HEK293 (cell line): ENCODE measurements around the gene OPCML.

ENCODE experiments used
- CTCF ChIA-PET: fragments of 350-600 bp; formaldehyde crosslinking; extraction: SDS; loops from one replicate; lab custom pipeline; 2021; ENCODE audit warnings: antibody characterized with exemption; lab: Yijun Ruan, JAX
- POLR2A ChIA-PET: fragments of 300-600 bp; formaldehyde crosslinking; extraction: SDS; loops from one replicate; lab custom pipeline; 2020; ENCODE audit warnings: antibody characterized with exemption, inconsistent platforms; lab: Yijun Ruan, JAX
- H3K27ac ChIP-seq: fragments of 200-500 bp; sonication (Bioruptor generic); 2 replicates; pipeline ENCODE4 v1.5.1; 2014; ENCODE audit warnings: low read depth, low read length, control low read depth, inconsistent platforms; ENCODE audit errors: extremely low read depth
- H3K36me3 ChIP-seq, 2 experiments: fragments of 200-500 bp in 1 of 2; sonication (Bioruptor generic) in 1 of 2; 1 replicate in 1 of 2; 2 replicates in 1 of 2; pipeline ENCODE4 v1.5.1; 2014 to 2017; ENCODE audit warnings: inconsistent platforms in 2 of 2, low read length in 2 of 2; ENCODE audit not compliant: control insufficient read depth in 2 of 2, insufficient read depth in 1 of 2
- H3K4me1 ChIP-seq: fragments of 200-500 bp; sonication (Bioruptor generic); 2 replicates; pipeline ENCODE4 v1.5.1; 2014; ENCODE audit warnings: mild to moderate bottlenecking, low read length, inconsistent platforms; ENCODE audit not compliant: control insufficient read depth, insufficient read depth
- H3K4me3 ChIP-seq: 2 replicates; pipeline ENCODE4 v1.5.1; 2011; ENCODE audit warnings: low read depth, mild to moderate bottlenecking, control low read depth, low read length, moderate library complexity
- H3K9me3 ChIP-seq: fragments of 200-500 bp; sonication (Bioruptor generic); 2 replicates; pipeline ENCODE4 v1.5.1; 2014; ENCODE audit warnings: low read depth, low read length, inconsistent platforms; ENCODE audit not compliant: control insufficient read depth, insufficient read depth
- GLIS1 ChIP-seq: fragments of 450-650 bp; formaldehyde crosslinking; IDR thresholded peaks from 2 replicates; pipeline ENCODE4 v1.5.1; 2016; ENCODE audit warnings: missing biosample characterization, missing genetic modification characterization
- OSR2 ChIP-seq: fragments of 450-650 bp; formaldehyde crosslinking; IDR thresholded peaks from 2 replicates; pipeline ENCODE4 v1.5.1; 2016; ENCODE audit warnings: missing biosample characterization, missing genetic modification characterization
- SP2 ChIP-seq: fragments of 450-650 bp; formaldehyde crosslinking; IDR thresholded peaks from 2 replicates; pipeline ENCODE4 v1.5.1; 2016; ENCODE audit warnings: missing biosample characterization, missing genetic modification characterization
- TSHZ1 ChIP-seq: fragments of 450-650 bp; formaldehyde crosslinking; IDR thresholded peaks from 2 replicates; pipeline ENCODE4 v1.5.1; 2016; ENCODE audit warnings: missing biosample characterization, missing genetic modification characterization, borderline replicate concordance
- ZBTB7A ChIP-seq: fragments of 450-650 bp; formaldehyde crosslinking; IDR thresholded peaks from 2 replicates; pipeline ENCODE4 v1.5.1; 2016; ENCODE audit warnings: low read depth, missing biosample characterization, missing genetic modification characterization
- ZNF24 ChIP-seq: fragments of 450-650 bp; formaldehyde crosslinking; IDR thresholded peaks from 2 replicates; pipeline ENCODE4 v1.5.1; 2016; ENCODE audit warnings: missing biosample characterization, missing genetic modification characterization
- ZNF26 ChIP-seq: fragments of 450-650 bp; formaldehyde crosslinking; IDR thresholded peaks from 2 replicates; pipeline ENCODE4 v1.5.1; 2016; ENCODE audit warnings: missing biosample characterization, missing genetic modification characterization
- ZNF311 ChIP-seq: fragments of 450-650 bp; formaldehyde crosslinking; IDR thresholded peaks from 2 replicates; pipeline ENCODE4 v1.5.1; 2017; ENCODE audit warnings: missing biosample characterization, missing genetic modification characterization, borderline replicate concordance
- ZNF341 ChIP-seq: fragments of 450-650 bp; formaldehyde crosslinking; IDR thresholded peaks from 2 replicates; pipeline ENCODE4; 2016; ENCODE audit warnings: low read depth, missing biosample characterization, missing genetic modification characterization
- ZNF404 ChIP-seq: fragments of 450-650 bp; formaldehyde crosslinking; IDR thresholded peaks from 2 replicates; pipeline ENCODE4 v1.5.1; 2017; ENCODE audit warnings: missing biosample characterization, missing genetic modification characterization
- ZNF548 ChIP-seq: fragments of 450-650 bp; formaldehyde crosslinking; IDR thresholded peaks from 2 replicates; pipeline ENCODE4 v1.5.1; 2016; ENCODE audit warnings: missing biosample characterization, missing genetic modification characterization
- ZNF596 ChIP-seq: fragments of 450-650 bp; IDR thresholded peaks from 2 replicates; pipeline ENCODE4 v1.5.0; 2018; ENCODE audit warnings: missing biosample characterization, mild to moderate bottlenecking, missing genetic modification characterization, moderate library complexity
- ZNF600 ChIP-seq: fragments of 450-650 bp; formaldehyde crosslinking; IDR thresholded peaks from 2 replicates; pipeline ENCODE4 v1.5.1; 2016; ENCODE audit warnings: missing biosample characterization, missing genetic modification characterization
- ZNF610 ChIP-seq: fragments of 450-650 bp; formaldehyde crosslinking; IDR thresholded peaks from 2 replicates; pipeline ENCODE4 v1.5.1; 2016; ENCODE audit warnings: missing biosample characterization, missing genetic modification characterization, borderline replicate concordance
- ZNF670 ChIP-seq: fragments of 450-650 bp; formaldehyde crosslinking; IDR thresholded peaks from 2 replicates; pipeline ENCODE4 v1.5.1; 2016; ENCODE audit warnings: missing biosample characterization, missing genetic modification characterization, low read depth
- ZNF792 ChIP-seq: fragments of 450-650 bp; formaldehyde crosslinking; IDR thresholded peaks from 2 replicates; pipeline ENCODE4 v1.5.1; 2016; ENCODE audit warnings: missing biosample characterization, missing genetic modification characterization
- ZSCAN23 ChIP-seq: fragments of 450-650 bp; formaldehyde crosslinking; IDR thresholded peaks from 2 replicates; pipeline ENCODE4 v1.5.1; 2016; ENCODE audit warnings: missing biosample characterization, missing genetic modification characterization
- TF ChIP-seq, protein P1 (sequence below): fragments of 450-650 bp; formaldehyde crosslinking; IDR thresholded peaks from 2 replicates; pipeline ENCODE4 v1.5.1; 2016; ENCODE audit warnings: missing biosample characterization, missing genetic modification characterization
- TF ChIP-seq, protein P2 (sequence below): fragments of 450-650 bp; formaldehyde crosslinking; IDR thresholded peaks from 2 replicates; pipeline ENCODE4 v1.5.1; 2016; ENCODE audit warnings: missing biosample characterization, missing genetic modification characterization, low read depth

The OPCML gene

GRCh38 chr11:132982772-132983640 lies 549.3 kb downstream of the OPCML start (continued):
- TF ChIP-seq ZNF792 (tag by site-specific recombination) (no peak), SP2 (no peak), OSR2 (no peak), ZNF404 (tag by site-specific recombination) (no peak)

DNA sequence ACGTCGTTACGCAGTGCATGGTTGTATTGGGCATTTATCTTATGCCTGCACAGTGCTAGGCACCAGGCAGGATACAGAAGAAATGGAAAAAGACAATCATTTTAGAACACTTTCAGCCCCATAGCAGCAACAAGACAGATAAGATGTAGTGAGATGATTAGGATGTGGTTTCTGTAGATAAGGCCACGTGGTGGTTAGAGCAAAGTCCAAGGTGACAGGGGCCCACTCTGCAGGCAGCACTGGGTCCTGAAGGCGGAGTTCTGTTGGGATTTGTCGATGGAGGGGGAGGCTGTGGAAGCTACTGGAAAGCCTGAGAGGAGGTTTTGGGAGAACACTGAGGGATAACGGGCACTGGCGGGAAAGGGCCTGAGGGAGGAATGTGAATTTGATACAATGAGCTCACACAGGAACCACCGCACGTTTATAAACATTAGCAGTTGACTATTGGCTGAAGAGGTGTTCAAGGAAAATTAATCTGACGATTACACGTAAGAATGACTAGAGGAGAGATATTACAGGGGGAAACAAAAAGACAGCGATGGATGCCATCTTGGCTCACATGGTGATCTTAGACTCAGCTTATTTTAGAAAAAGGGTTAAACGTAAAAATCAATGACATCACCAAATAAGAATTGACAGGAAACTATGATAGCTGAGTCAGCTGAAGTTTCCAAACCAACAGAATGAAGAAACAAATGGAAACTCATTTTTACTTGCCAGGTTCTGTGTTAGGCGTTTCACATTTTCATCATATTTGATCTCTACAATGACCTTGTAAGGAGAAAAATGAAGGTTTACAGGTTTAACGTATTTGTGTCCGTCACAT lies 551.0 kb downstream of the OPCML start:
- ChIA-PET CTCF (interaction anchor here (1.4 kb wide), 1 partner anchor 23 kb away, joined by 3 read pairs; no protein-coding TSS in a partner anchor), POLR2A (no interaction called here)
- no peaks in the 10 kb centered on the region for H3K9me3 ChIP-seq

DNA sequence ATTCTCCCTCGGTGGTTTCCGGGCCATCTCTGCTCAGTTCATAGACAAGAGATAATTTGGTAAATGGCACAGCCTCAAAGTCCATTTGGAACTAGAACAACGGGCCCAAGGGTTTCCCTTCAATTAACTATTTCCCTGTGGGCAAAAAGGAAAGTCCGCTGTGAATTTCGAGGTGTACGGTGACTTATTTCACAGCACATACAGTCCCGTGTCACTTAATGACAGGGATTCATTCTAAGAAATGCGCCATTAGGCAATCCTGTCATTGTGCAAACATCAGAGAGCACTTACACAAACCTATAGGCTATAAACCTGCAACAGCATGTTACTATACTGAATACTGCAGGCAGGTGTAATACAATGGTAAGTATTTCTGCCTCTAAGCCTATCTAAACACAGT lies 551.6 kb downstream of the OPCML start:
- Histone ChIP-seq H3K27ac (no peak overlapping the region), H3K4me1 (0 out of 2 replicates have a peak, but pooled peaks cover 3% of the 10 kb centered on the region), H3K9me3 (no peaks in the 10 kb centered on the region), H3K36me3 (no peaks in the 10 kb centered on the region), H3K4me3 (no peak overlapping the region)
- ChIA-PET POLR2A (no interaction called here), CTCF (interaction anchor here (1.4 kb wide), 1 partner anchor 22 kb away, joined by 3 read pairs; no protein-coding TSS in a partner anchor)
- TF ChIP-seq ZSCAN23 (no peak), ZBTB7A (tag by site-specific recombination) (no peak), GLIS1 (tag by site-specific recombination) (no peak), ZNF596 (no peak), ZNF670 (tag by site-specific recombination) (no peak), ZNF548 (tag by site-specific recombination) (no peak), ZNF26 (no peak), ZNF610 (tag by site-specific recombination) (no peak), ZNF600 (no peak), ZNF311 (tag by site-specific recombination) (no peak), ZNF341 (no peak)
- TF ChIP-seq, protein P1, sequence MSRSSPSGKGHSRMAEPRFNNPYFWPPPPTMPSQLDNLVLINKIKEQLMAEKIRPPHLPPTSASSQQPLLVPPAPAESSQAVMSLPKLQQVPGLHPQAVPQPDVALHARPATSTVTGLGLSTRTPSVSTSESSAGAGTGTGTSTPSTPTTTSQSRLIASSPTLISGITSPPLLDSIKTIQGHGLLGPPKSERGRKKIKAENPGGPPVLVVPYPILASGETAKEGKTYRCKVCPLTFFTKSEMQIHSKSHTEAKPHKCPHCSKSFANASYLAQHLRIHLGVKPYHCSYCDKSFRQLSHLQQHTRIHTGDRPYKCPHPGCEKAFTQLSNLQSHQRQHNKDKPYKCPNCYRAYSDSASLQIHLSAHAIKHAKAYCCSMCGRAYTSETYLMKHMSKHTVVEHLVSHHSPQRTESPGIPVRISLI (tag by site-specific recombination) = no peak

More for the DNA sequence above, 551.0 kb downstream of the OPCML start:
- TF ChIP-seq, protein P2, sequence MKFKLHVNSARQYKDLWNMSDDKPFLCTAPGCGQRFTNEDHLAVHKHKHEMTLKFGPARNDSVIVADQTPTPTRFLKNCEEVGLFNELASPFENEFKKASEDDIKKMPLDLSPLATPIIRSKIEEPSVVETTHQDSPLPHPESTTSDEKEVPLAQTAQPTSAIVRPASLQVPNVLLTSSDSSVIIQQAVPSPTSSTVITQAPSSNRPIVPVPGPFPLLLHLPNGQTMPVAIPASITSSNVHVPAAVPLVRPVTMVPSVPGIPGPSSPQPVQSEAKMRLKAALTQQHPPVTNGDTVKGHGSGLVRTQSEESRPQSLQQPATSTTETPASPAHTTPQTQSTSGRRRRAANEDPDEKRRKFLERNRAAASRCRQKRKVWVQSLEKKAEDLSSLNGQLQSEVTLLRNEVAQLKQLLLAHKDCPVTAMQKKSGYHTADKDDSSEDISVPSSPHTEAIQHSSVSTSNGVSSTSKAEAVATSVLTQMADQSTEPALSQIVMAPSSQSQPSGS = peak; percentile 61; the same call in 1 of the 2 replicates
- TF ChIP-seq TSHZ1 (tag by site-specific recombination) (no peak), ZNF24 (tag by site-specific recombination) (no peak)
- TF ChIP-seq, all 188 proteins: peak for 1
- no peak overlapping the region for H3K27ac ChIP-seq
- no peaks in the 10 kb centered on the region for H3K36me3 ChIP-seq
- no peak overlapping the region for H3K4me3 ChIP-seq
- H3K4me1 ChIP-seq = 0 out of 2 replicates have a peak, but pooled peaks cover 3% of the 10 kb centered on the region
